Retinal pigment epithelial cell (primary cell): ENCODE measurements around the gene TMEM181.

Experiments
- DNase-seq: peaks from one replicate; pipeline ENCODE4 v3.0.0-alpha.2; 2010; ENCODE audit warnings: low read depth
- H3K4me3 ChIP-seq: 2 replicates; pipeline ENCODE4 v1.5.1; 2011; ENCODE audit warnings: mild to moderate bottlenecking, low read length, control low read depth, moderate library complexity
- TF ChIP-seq, protein P1 (sequence below): conservative IDR thresholded peaks from 2 replicates; pipeline ENCODE4 v1.5.1; 2011; ENCODE audit warnings: low read depth, low read length, control low read depth, inconsistent platforms

Gene TMEM181

DNA sequence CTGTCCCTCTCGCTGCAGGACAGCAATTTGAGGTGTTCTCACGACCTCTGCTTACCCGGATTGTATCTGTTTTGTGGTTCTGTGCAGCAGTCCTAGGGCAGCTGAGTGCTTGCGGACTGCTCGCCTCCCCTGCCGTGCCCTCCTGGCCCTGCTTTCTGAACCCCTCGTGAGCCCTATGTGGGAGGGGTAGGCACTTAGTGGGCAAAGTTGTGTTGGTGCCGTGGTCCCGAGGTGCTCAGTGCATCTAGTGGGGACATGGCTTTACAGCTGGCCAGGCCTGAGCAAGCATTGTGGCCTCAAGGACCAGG is 5.2 kb downstream of the TMEM181 start:
- no peak overlapping the region for H3K4me3 ChIP-seq
- no peak for DNase-seq
- TF ChIP-seq, protein P1, sequence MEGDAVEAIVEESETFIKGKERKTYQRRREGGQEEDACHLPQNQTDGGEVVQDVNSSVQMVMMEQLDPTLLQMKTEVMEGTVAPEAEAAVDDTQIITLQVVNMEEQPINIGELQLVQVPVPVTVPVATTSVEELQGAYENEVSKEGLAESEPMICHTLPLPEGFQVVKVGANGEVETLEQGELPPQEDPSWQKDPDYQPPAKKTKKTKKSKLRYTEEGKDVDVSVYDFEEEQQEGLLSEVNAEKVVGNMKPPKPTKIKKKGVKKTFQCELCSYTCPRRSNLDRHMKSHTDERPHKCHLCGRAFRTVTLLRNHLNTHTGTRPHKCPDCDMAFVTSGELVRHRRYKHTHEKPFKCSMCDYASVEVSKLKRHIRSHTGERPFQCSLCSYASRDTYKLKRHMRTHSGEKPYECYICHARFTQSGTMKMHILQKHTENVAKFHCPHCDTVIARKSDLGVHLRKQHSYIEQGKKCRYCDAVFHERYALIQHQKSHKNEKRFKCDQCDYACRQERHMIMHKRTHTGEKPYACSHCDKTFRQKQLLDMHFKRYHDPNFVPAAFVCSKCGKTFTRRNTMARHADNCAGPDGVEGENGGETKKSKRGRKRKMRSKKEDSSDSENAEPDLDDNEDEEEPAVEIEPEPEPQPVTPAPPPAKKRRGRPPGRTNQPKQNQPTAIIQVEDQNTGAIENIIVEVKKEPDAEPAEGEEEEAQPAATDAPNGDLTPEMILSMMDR: no peak

DNA sequence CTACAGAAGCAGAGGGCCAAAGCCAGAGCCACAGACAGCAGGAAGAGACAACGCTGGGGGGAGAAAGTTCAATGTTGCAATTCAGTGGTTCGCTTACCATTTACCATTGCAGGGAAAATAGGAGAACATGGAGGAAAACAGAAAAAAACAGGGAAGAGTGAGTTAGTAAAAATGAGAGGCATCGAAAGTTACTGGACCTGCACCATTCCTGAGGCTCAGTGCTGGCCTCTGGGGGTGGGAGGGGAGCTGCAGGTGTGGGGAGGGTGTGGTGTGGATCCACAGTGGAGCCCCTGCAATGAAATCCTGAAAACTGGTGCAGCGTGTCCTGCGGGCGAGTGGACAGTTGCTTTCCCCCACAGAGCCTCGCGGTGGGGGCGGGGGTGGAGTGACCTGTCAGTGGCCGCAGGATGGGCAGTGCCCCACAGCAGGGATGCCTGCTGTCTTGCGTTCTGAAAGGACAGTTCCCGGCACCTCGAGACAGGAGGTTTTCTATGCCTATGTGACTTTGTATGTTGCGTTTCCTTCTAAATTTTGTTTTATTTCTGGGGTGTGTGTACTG is 5.7 kb downstream of the TMEM181 start:
- H3K4me3 ChIP-seq: no peak overlapping the region
- TF ChIP-seq, protein P1: peak; percentile 29
- DNase-seq: no peak

DNA sequence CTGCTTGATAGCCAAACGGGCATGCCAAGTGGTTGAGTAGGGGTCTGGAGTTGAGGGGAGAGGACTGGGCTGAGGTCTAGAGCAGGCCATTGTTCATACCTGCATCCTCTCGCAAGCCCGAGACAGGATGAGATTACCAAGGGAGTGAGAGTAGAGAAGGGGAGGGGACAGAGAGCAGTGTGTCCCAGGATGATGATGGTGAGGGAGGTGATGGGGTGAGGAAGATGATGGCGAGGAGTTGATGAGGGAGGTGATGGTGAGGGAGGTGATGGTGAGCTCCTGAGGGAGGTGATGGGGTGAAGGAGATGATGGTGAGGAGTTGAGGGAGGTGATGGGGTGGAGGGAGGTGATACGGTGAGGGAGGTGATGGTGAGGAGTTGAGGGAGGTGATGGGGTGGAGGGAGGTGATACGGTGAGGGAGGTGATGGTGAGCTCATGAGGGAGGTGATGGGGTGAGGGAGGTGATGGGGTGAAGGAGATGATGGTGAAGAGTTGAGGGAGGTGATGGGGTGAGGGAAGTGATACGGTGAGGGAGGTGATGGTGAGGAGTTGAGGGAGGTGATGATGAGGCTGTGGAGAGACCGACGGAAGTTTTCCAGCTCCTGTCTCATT is 6.4 kb downstream of the TMEM181 start:
- DNase-seq: no peak
- no peak overlapping the region for H3K4me3 ChIP-seq

DNA sequence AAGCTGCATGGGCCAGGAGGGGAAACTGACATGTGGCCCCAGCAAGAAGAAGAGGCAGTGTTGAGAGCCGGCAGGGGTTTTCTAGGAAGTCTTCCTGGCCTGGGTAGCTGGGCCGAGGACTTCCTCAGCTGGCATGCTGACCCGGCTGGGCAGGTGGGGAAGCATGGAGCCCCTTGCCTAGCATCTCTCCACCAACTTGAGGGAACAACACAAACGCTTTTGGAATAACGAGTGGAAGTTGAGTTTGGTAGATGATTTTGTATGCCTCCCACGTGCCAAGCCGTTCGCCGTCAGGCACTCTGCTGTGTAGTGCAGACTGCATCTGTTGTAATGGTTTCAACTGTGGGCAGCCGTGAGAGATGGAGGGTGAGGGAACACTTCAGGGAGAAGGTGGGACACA is 7.3 kb downstream of the TMEM181 start:
- DNase-seq: no peak

More for the DNA sequence above, 6.4 kb downstream of the TMEM181 start:
- TF ChIP-seq, protein P1: no peak

DNA sequence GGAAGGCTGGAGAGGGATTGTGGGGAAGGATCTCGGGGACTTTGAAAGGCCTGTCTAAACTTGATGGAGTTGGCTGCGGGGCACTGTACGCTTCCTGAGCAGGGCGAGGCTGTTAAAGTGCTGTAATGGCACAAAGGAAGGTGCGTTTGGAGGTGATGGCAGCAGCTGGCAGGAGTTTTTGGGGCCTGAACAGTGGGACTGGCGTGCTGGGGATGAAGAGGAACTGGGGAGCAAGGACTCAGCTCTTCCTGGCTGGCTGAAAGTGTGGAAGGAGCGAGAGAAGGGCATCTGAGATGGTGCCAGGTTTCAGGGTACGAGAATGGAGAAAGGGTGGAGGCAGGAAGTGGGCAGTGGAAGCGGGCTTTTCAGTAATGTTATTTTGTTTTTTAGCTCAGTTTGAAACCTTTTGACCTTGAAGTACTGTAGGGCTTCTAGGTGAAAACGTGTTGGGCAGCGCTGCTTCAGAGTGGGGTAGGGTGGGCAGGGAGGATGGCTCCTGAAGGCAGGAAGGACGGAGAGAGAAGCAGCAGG is 8.0 kb downstream of the TMEM181 start:
- H3K4me3 ChIP-seq: no peak overlapping the region
- DNase-seq: no peak
- TF ChIP-seq, protein P1: no peak

More for the DNA sequence above, 7.3 kb downstream of the TMEM181 start:
- no peak overlapping the region for H3K4me3 ChIP-seq
- TF ChIP-seq, protein P1: no peak

DNA sequence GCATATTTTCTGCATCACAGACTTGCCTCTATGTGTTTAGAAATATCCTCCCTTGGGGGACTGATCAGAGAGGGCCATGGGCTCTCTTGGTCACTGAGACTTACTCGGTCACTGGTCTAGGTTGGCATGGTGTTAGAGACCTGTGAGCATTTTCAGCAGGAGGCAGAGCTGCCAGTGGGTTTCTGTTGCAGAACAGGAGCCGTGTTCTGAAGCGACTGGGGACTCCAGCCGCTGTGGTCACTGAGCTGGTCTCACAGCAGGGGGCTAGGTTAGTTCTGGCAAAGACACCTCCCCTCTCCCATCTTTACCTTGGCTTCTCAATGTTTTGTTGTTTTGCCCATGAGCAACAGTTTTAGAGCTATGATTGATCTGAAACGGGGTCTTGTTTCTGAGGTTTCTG is 8.7 kb downstream of the TMEM181 start:
- no peak overlapping the region for H3K4me3 ChIP-seq
- DNase-seq: no peak
- TF ChIP-seq, protein P1: no peak

DNA sequence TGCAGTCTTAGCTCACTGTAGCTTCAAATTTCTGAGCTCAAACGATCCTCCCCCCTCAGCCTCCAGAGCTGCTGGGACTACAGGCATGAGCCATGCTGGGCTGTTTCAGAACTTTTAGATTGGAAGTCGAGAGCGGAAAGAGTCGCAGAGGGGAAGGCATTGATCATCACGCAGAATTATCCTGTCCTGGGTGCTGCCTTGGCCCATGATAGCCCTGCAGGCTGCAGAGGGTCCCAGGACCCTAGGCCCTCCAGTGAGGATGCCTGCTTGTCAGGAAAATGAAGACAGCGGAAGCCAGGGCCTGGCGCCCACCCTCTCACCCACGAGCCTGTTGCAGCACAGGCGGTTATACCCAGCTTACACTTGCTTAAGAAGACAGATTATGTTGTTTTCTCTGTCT is 9.1 kb downstream of the TMEM181 start:
- no peak overlapping the region for H3K4me3 ChIP-seq
- TF ChIP-seq, protein P1: no peak
- DNase-seq: no peak
